Cerebellar cortex (tissue), 1 donor: ENCODE measurements around the gene C19orf81.

Source experiments
- DNase-seq: peaks from one replicate; pipeline ENCODE4 v3.0.0-alpha.2; 2015; ENCODE audit warnings: low spot score

The C19orf81 gene

DNA sequence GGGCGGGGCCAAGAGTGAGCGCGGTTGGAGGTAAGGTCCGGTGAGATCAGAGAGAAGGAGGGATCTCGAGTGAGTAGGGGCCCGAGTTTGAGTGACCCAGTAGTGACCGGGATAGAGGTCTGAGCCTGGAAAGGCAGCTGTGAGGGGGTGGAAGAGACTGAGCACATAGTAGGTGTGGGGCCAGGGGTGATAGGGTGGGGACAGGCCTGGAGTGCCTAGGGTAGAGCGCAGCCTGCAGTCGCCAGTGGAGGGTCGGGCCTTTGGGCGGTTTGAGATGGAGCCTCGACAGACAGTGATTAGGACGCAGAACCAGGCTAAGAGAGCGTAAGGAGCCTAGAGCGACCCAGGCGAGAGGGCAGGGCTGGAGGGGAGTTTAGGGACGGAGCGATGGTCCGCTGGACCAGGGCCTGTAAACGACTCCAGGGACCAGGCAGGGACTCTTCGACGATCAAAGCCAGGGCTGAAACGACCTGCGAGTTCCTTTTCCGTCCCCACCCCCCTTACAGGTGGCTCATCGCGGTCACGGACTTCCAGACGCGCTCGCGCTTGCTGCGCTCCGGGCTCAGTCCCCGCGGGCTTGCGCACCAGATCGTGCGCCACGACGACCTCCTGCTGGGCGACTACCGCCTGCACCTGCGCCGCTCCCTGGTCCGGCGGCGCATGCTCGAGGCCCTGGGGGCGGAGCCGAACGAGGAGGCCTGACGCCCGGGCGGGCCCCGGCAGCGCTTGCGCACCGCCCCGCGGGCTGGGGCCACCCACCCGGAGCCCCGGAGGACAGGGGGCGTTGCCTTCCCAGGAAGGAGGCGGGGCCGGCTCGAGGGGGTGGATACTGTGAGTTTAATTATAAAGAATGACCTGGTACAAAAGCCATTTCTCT is 9.4 kb downstream of the C19orf81 start:
- DNase-seq = peak; percentile 89

DNA sequence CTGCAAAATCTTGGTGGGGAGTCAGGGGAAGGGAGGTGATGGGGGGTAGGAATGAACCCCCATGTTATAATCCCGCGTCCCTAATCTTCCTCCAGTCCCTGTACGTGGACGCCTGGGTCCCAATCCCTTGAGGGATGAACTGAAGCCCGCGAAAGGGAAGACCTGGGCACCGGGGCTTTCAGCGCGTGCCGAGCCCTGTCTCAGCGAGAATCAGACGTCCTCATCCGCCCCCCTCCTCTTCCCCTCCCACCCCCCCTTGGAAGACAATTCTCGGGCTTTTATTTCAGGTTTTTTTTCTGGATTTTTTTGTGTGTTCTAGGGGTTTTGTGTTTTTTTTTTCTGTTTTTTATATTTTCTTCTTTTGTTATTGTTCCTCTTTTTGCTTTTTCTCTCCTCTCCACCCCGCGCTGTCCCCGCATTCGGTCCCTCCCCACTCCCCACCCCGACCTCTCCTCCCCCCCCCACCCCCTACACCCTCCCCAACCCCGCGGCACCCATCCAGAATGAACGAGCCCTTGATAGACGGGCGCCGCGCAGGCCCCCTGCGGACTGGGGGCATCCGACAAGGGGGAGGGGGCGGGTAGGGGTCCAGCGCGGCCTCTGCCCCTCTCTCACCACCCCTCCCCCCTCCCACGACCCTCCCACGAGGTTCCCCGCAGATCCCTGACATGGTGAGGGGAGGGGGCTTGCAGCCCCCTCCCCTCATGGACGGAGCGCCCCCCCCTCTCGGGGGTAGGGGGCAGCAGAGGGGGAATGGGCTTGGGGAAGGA is 10.3 kb downstream of the C19orf81 start:
- no peak for DNase-seq

DNA sequence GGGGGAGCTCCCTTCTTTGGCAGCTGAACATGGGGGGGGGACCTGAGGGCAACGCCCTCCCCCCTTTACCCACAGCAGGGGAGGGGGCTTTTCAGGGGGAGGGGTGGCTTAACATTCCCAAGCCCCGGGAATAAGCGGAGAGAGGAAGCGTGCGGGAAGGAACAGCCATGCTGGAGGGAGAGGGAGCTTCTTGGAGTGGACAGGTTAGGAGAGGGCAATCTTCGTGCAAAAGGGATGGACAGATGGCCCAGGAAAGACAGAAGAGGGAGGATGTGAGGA is 10.8 kb downstream of the C19orf81 start:
- DNase-seq = no peak

DNA sequence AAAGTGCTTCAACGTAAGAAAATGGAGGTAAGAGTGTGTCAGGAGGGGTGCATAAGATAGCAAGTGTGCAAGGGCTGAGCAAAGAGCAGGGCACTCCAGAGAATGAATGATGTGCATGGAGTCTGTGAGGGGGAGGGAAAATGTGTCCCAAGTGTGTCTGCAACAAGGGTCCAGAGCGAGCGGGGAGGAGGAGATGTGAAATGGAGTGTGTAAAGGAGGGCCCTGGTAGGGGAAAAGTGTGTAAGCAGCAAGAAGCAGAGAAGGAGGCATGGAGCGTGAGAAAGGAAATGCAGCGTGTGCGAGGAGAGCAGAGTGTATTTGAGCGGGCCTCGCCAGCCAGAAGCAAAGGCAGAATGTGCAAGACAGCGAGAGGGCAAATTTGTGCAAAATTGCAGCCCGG is 11.8 kb downstream of the C19orf81 start:
- DNase-seq = no peak

DNA sequence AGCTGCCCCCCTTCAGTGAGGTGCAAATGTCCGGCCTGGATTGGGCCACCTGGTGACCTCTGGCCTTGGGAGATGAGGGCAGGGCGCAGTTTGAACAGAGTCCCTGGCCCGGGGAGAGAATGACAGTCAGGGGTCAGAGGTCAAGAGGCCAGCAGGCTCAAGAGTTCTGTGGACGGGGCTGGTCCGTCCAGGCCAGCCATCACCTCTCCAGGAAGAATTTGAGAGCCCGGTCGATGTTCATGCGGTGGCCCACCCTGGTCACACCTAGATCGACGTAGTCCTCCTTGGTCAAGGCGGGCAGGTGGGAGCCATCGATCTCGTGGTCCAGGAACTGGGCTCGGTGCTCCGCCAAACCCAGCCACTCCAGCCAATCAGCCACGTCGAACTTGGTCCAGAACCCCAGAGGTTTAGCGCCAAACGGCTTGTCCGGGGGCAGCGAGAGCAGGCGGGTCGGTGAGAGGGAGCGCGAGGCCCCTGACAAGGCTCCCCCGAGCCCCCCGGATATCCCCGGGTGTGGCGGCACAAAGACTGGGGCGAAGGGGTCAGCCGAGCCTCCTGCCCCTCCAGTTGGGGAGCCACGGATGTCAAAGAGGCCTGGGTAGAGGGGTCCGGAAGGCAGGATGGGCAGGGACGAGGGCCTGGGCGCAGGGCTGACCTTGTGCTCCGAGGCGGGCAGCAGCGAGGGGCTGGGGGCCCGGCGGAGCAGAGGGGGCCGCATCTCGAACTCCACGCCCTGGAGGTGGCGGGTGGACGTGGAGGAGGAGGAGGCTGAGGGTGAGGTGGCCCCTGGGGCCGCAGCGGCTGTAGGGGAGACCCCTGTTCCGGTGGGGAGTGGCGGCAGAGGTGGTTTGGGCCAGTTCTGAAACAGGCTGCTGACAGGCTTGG is 12.8 kb downstream of the C19orf81 start:
- no peak for DNase-seq

DNA sequence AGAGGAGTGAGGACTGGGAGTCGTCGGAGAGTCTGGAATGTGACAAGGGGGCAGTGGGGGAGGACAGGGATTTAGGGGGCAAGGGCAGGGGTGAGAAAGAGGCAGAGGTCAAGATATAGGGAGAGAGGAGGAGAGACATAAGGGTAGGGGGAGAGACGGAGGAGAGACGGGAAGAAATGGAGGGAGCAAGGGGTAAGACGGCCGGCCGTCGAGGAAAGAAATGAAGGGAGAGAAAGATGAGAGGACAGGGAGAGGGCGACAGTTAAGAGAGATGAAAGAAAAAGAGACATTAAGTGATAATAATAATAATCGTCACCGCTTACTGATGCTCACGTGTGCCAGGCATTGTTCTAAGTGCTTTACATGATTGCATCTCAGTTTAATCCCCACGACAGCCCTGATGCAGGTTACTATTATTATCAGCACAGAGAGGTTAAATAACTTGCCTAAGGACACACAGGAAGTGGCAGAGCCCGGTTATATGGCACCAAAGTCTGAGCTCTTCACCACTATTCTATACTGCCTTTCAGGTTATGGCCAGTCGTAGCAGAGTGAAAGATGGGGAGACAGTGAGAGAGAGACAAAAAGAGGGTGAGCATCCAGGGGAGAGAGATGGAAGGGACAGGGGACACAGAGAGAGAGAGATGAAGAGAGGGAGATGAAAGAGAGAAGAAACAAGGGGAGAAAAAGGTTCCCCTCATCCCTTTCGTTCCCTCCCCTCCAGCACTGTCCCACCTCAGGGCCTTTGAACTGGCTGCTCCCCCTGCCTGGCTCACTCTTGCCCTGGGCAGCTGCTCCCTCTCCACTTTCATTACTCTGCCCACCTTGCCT is 13.6 kb downstream of the C19orf81 start:
- no peak for DNase-seq

DNA sequence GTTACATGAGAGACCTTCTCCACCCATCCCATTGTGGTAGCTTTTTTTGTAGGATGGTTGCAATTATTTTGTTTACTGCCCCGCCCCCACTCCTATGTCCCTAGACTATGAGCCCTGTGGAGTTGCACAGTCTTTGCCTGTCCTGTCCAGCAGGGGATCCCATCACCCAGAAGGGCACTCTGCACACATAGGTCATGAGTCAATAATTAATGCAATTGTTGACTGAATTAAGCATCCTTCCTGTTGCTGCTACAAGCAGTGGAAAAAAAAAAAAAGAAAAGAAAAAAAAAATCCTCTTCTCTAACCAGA is 14.2 kb downstream of the C19orf81 start:
- peak; percentile 41 for DNase-seq

DNA sequence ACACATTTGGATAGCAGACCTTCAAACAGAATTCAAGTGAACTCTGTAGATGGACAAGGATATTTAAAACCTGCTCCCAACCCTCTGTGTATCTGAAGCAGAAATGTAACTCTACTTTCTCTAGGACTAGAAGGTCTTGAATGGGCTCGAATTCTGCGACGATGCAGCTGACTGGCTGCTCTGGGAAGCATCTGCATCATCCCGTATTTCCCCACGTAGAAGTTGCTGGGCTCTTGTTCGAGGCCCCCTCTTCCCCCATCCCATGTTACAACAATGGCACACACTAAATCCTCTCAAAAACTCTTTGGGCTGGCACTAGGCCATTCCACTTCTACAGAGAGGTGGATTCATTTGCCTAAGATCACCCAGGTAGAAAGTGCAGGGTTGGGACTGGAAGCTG is 15.0 kb downstream of the C19orf81 start:
- DNase-seq = no peak

DNA sequence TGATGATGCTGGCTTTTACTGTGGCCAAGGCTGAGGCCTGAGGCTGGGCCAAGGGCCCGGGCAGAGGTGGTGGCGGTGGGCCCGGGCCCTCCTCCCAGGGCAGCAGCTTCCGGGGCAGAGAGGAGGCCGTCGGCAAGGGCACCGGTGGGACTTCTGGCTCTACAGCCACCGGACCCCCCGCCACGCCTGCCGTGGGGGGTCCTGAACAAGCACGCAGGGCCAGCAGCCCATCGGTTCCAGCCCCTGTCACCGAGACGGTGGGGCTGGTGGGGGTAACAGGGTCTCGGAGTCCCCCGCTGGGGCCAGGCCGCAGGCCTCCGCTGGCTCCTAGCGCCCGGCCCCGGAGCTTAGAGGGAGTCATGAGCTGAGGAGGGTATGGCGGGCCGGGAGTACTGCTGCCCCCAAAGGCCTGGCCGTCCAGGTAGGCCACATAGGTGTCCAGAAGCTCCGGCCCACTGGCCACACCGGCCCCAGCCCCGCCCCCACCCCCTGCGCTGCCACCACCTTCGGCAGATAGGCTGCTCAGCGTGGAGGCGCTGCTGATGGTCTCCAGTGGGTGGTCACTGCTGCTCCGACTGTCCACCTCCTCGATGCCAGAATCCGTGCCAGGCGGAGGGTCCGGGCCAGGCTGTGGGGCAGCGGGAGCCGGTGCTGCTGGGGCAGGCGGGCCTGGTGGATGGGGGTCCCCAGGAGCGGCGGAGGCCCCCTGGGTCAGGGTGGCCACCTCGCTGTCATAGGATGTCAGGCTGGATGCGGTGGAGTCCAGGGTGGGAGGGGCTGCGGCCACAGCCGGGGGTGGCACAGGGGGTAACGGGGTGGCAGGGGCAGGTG is 17.3 kb downstream of the C19orf81 start:
- DNase-seq = no peak

DNA sequence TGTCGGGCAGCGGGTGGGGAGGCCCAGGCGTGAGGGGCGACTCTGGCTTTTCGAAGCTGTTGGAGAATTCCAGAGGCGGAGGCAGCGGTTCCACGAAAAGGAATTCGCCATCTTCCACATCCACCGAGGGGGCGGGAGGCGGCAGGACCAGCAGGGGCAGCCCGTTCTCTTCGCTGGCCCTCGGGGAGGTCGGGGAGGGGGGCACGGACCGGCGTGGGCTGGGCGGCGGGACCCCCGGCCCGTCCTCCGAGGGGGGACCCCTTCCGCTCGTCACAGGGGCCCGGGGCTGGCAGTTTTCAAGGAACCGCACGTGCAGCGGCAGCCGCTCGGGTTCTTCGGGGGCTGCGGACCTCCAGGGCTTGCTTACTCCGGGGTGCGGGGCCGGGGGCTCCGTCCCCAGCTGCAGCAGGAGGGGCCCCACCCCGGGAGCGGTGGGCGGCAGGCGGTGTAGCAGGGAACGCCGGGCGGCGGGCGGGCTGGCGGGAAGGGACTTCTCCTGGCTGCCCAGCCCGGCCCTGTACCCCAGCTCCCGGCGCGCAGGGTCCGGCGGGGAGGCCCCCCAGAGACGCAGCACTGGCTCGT is 18.0 kb downstream of the C19orf81 start:
- DNase-seq = no peak

DNA sequence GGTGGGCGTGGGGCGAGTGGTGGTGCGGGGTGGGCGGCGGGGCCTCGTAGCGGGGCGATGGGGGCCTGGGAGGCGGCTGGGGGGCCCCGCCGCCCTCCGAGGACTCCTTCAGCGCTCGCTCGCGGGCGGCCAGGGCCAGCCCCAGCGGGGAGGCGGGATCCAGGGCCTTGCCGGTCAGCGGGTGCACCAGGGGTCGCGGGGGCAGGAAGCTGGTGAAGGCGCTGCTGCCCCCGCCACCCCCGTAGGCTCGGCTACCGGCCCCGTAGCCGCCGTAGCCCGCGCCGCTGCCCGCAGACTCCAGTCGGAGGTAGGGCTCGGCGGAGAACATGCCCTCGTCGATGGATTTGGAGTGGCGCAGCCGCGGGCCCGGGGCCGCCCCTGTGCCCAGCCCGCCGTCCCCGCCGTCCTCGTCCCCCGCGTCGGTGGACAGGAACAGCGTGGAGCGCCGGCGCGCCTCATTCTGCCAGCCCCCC is 18.6 kb downstream of the C19orf81 start:
- no peak for DNase-seq

DNA sequence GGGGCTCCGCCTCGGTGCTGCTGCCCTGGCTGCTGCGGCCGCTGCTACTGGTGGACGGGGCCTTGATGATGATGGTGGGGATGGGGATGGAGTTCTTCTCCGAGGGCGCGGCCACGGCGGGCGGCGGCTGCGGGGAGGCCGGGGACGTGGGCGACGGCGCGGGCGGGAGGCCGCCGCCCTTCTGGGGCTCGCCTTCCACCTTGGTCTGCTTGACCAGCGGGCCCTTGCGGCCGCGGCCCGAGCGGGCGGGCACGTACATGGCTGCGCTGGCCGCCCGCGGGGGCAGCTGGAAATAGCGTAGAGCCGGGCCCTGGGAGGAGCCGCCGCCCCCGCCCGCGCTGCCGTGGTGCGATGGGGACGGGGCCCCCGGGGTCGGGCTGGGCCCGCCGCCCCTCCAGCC is 19.2 kb downstream of the C19orf81 start:
- DNase-seq = no peak

DNA sequence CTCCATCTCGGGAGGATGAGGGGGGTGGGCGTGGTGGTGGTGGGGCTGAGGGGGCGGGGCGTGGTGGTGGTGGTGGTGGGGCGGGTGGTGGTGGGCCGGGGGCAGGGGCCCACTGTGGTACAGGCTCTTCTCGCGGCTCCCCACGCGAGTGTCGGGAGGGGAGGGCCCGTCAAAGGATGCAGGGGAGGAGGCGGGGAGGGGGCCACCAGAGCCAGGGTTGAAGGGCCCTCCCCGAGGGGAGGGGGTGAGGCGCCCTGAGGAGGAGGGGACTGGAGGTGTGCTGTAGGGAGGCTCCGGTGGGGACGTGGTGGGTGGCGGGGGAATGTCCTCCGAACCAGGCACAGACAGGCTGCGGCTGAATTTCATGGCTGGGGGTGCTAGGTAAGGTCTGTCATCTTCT is 19.6 kb downstream of the C19orf81 start:
- DNase-seq = no peak

DNA sequence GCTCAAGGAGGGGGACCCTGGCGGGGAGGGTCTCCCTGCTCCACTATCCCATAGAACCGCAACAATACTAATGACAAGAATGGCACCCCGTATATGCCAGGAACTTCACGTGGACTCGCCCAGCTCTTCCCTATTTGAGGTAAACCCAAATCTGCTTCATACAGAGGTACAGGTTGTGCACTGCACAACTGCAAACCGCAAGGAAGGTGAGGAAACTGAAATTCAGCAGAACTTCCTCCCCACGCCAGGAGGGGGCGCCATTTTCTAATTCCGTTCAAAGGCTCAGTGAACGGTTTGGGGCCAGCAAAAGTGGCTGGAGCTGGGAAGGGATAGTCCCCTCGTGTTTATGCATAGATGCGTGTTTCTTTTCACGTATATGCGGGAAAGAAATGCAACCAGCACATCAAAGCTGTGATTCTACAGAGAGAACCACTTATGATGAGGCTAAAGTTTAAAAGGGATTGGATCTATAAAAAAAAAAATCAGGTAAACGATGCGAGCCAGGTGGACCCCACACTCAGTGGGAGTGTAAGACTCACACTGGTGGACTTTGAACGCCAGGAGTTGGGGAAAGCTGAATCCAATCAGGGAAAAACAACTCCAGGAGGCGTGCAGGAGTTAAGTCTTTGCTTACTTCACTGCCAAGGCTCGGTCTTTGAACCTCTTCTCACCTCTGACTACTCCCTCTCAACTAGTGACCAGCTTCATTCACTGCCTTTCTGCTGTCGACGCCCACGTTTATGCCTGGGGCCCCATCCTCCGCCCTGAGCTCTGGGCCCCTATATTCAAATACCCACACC is 20.3 kb downstream of the C19orf81 start:
- peak; percentile 64 for DNase-seq

DNA sequence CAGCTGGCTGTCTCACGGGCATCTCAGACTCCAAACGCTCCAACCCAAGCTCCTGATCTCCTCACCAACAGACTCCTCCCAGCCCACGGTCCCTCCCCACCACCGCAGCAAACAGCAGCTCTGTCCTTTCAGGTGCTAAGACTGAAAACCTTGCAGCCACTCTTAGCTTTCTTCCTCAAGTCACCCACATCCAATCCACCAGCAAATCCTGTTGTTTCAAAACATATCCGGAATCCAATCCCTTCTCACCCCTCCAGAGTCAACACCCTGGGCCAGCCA is 20.8 kb downstream of the C19orf81 start:
- no peak for DNase-seq

DNA sequence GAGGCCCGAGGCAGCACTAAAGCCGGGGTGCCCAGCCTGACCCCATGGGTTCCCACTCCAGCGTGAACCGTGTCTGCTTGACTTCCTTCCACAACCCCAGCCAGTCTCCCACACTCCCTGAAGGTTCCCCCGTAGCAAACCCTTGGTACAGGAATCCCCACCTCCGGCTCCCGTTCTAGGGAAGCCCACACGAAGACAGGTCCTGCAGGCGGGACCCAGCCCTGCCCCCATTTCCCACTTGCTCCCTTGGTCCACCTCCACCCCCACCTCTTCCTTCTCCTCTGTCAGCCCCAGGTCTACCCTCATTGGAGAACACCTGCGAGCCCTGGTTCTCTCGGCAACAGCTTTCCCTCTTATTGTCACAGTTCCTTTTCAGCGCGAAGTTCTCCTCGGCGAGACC is 23.9 kb downstream of the C19orf81 start:
- DNase-seq = no peak

DNA sequence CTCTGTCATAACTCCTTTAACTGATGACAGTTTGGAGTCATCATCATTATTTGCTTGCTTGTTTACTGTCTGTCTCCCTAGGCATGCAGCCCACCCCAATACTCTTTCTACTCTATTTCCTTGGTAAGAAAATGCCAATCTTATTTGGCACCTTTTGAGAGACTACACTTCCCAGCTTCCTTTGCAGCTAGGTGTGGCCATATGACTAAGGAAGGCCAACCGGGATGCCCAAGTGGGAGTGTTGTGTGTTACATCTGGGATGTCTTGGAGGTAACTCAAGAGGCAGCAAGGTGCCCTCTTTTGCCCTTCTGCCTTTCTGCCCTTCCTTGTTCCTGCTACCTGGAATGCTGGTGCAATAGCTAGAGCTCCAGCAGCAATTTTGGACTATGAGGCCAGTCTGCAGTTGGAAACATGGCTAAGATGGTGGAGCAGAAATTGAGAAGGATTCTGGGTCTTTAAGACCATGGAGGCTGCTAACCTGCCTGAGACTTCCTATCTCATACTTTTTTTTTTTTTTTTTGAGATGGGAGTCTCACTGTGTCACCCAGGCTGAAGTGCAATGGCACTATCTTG is 27.5 kb downstream of the C19orf81 start:
- DNase-seq = no peak

DNA sequence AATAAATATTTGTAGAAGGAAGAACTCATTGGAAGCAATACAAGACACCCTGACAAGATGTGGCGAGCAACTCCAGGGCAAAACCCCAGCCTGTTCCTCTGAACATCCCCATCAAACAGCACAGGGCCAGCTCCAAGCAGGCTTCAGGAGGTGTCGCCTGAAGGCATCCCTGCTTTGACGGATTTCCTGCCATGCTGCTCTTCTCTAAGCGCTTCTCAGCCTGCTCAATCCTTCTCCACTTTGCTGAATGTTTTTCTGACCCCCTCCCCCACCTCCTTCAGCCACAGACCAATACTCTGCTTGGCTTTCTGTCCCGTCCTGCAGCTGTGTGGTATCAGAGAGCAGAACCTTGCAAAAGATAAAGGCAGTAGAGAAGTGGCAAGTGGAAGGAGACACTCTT is 28.4 kb downstream of the C19orf81 start:
- DNase-seq = no peak

DNA sequence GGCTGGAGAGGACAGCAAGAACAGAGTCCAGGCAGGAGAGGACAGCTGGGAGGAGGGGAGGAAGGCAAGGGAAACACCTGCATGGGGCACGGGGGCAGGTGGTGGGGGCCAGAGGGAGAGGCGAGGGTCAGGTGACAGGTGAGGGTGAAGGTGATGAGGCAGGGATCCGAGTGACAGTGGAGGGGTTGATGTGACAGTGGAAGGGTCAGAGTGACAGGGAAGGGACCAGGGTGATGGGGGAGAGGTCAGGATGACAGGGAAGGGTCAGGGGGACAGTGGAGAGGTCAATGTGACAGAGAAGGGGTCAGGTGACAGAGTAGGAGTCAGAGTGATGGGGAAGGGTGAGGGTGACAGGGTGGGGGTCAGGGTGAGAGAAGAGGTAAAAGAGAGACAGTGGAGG is 29.1 kb downstream of the C19orf81 start:
- DNase-seq = no peak
